ENCODE results near the gene RAP1GAP2. TPM values are rescaled to one million over a fixed set of nuclear protein-coding genes. Genes with fewer than 3 reads are reported as not detected.

RAP1GAP2 gene
- total and polyA plus RNA-seq, 5 donors, result 29.7 to 62.1 (median 43.7) TPM

GRCh38 chr17:3003296-3004149, 207.3 kb downstream of the RAP1GAP2 start:
- peak in 2 of 3 donors; percentile 32 to 75 for DNase-seq
- Histone ChIP-seq H3K27ac (ENCODE audit: low read length) (peak overlapping the region; percentile 53), H3K4me1 (ENCODE audit: control insufficient read depth, insufficient read depth, low read length) (peaks cover 14% of the 10 kb centered on the region), H3K4me3 (ENCODE audit: low read length) (no peak overlapping the region), H3K27me3 (ENCODE audit: control insufficient read depth, insufficient read depth) (no peaks in the 10 kb centered on the region), H3K9me3 (ENCODE audit: control insufficient read depth, low read length) (no peaks in the 10 kb centered on the region)
- 51% methylated on average over 23 of the region's 23 CpGs for WGBS
- ATAC-seq, result peak; percentile 48 to 56
- intact Hi-C loops (cut with DNase I), result no loop called here

- Histone ChIP-seq H3K9me3 (ENCODE audit: control insufficient read depth, low read length) (no peaks in the 10 kb centered on the region), H3K27me3 (ENCODE audit: control insufficient read depth, insufficient read depth) (no peaks in the 10 kb centered on the region), H3K4me3 (ENCODE audit: low read length) (no peak overlapping the region), H3K27ac (ENCODE audit: low read length) (peak overlapping the region; percentile 53), H3K4me1 (ENCODE audit: control insufficient read depth, insufficient read depth, low read length) (peaks cover 14% of the 10 kb centered on the region)
- ATAC-seq (peak; percentile 97), DNase-seq (peak; percentile 99 to 100 (median 100))
- WGBS, result 7% methylated on average over 36 of the region's 36 CpGs
- intact Hi-C loops (cut with DNase I), result no loop called here
Measured at GRCh38 chr17:3004150-3004801, 208.0 kb downstream of the RAP1GAP2 start.

- peaks cover 14% of the 10 kb centered on the region for H3K4me1 ChIP-seq (ENCODE audit: control insufficient read depth, insufficient read depth, low read length)
- intact Hi-C loops (cut with DNase I), result loop anchor here in 1 of 4 donors (5.0 kb wide), 1 partner anchor 158 kb away; no protein-coding TSS in a partner anchor
- no peak overlapping the region for H3K27ac ChIP-seq (ENCODE audit: low read length)
- no peaks in the 10 kb centered on the region for H3K27me3 ChIP-seq (ENCODE audit: control insufficient read depth, insufficient read depth)
- H3K9me3 ChIP-seq (ENCODE audit: control insufficient read depth, low read length), result no peaks in the 10 kb centered on the region
- no peak overlapping the region for H3K4me3 ChIP-seq (ENCODE audit: low read length)
- ATAC-seq, result peak in 1 of 2 donors; percentile 26
- no peak for DNase-seq
- 71% methylated on average over 13 of the region's 13 CpGs for WGBS
Measured at GRCh38 chr17:3004925-3005324, 208.7 kb downstream of the RAP1GAP2 start.

- DNase-seq (no peak), ATAC-seq (no peak)
- H3K27ac ChIP-seq (ENCODE audit: low read length), result no peak overlapping the region
- no peaks in the 10 kb centered on the region for H3K9me3 ChIP-seq (ENCODE audit: control insufficient read depth, low read length)
- intact Hi-C loops (cut with DNase I), result loop anchor here in 2 of 4 donors (2.0 to 5.0 kb wide), 2 partner anchors 155 to 158 kb away; no protein-coding TSS in a partner anchor
- no peak overlapping the region for H3K4me3 ChIP-seq (ENCODE audit: low read length)
- H3K4me1 ChIP-seq (ENCODE audit: control insufficient read depth, insufficient read depth, low read length), result peaks cover 14% of the 10 kb centered on the region
- no peaks in the 10 kb centered on the region for H3K27me3 ChIP-seq (ENCODE audit: control insufficient read depth, insufficient read depth)
- 92% methylated on average over 12 of the region's 12 CpGs for WGBS
Measured at GRCh38 chr17:3005696-3006095, 209.5 kb downstream of the RAP1GAP2 start.

- no peak overlapping the region for H3K4me3 ChIP-seq (ENCODE audit: low read length)
- no peak for ATAC-seq
- H3K9me3 ChIP-seq (ENCODE audit: control insufficient read depth, low read length), result no peaks in the 10 kb centered on the region
- intact Hi-C loops (cut with DNase I), result loop anchor here in 2 of 4 donors (2.0 to 5.0 kb wide), 2 partner anchors 156 to 160 kb away; no protein-coding TSS in a partner anchor
- peaks cover 14% of the 10 kb centered on the region for H3K4me1 ChIP-seq (ENCODE audit: control insufficient read depth, insufficient read depth, low read length)
- 65% methylated on average over 4 of the region's 4 CpGs for WGBS
- H3K27me3 ChIP-seq (ENCODE audit: control insufficient read depth, insufficient read depth), result no peaks in the 10 kb centered on the region
- H3K27ac ChIP-seq (ENCODE audit: low read length), result no peak overlapping the region
- no peak for DNase-seq
Measured at GRCh38 chr17:3006801-3007200, 210.6 kb downstream of the RAP1GAP2 start.

GRCh38 chr17:3007651-3008121, 211.4 kb downstream of the RAP1GAP2 start:
- no peaks in the 10 kb centered on the region for H3K9me3 ChIP-seq (ENCODE audit: control insufficient read depth, low read length)
- H3K4me1 ChIP-seq (ENCODE audit: control insufficient read depth, insufficient read depth, low read length), result peaks cover 13% of the 10 kb centered on the region
- H3K4me3 ChIP-seq (ENCODE audit: low read length), result no peak overlapping the region
- no peak overlapping the region for H3K27ac ChIP-seq (ENCODE audit: low read length)
- no peaks in the 10 kb centered on the region for H3K27me3 ChIP-seq (ENCODE audit: control insufficient read depth, insufficient read depth)
- no peak for DNase-seq
- intact Hi-C loops (cut with DNase I), result loop anchor here in 2 of 4 donors (2.0 to 5.0 kb wide), 2 partner anchors 157 to 160 kb away; no protein-coding TSS in a partner anchor
- WGBS, result 90% methylated on average over 11 of the region's 11 CpGs
- no peak for ATAC-seq

GRCh38 chr17:3008336-3009288, 212.4 kb downstream of the RAP1GAP2 start:
- H3K9me3 ChIP-seq (ENCODE audit: control insufficient read depth, low read length), result no peaks in the 10 kb centered on the region
- WGBS, result 90% methylated on average over 25 of the region's 25 CpGs
- intact Hi-C loops (cut with DNase I), result loop anchor here in 1 of 4 donors (5.0 kb wide), 1 partner anchor 161 kb away; no protein-coding TSS in a partner anchor
- no peak overlapping the region for H3K4me3 ChIP-seq (ENCODE audit: low read length)
- DNase-seq (no peak), ATAC-seq (no peak)
- no peak overlapping the region for H3K27ac ChIP-seq (ENCODE audit: low read length)
- H3K27me3 ChIP-seq (ENCODE audit: control insufficient read depth, insufficient read depth), result no peaks in the 10 kb centered on the region
- H3K4me1 ChIP-seq (ENCODE audit: control insufficient read depth, insufficient read depth, low read length), result peaks cover 5% of the 10 kb centered on the region

- intact Hi-C loops (cut with DNase I), result loop anchor here in 1 of 4 donors (5.0 kb wide), 1 partner anchor 162 kb away; no protein-coding TSS in a partner anchor
- Histone ChIP-seq H3K4me3 (ENCODE audit: low read length) (no peak overlapping the region), H3K9me3 (ENCODE audit: control insufficient read depth, low read length) (no peaks in the 10 kb centered on the region), H3K4me1 (ENCODE audit: control insufficient read depth, insufficient read depth, low read length) (peaks cover 4% of the 10 kb centered on the region), H3K27me3 (ENCODE audit: control insufficient read depth, insufficient read depth) (no peaks in the 10 kb centered on the region), H3K27ac (ENCODE audit: low read length) (no peak overlapping the region)
- DNase-seq (no peak), ATAC-seq (no peak)
- whole genome bisulfite sequencing, result 73% methylated on average over 14 of the region's 14 CpGs
Measured at GRCh38 chr17:3009411-3009920, 213.2 kb downstream of the RAP1GAP2 start.

- Histone ChIP-seq H3K4me3 (ENCODE audit: low read length) (no peak overlapping the region), H3K4me1 (ENCODE audit: control insufficient read depth, insufficient read depth, low read length) (no peaks in the 10 kb centered on the region), H3K9me3 (ENCODE audit: control insufficient read depth, low read length) (no peaks in the 10 kb centered on the region), H3K27ac (ENCODE audit: low read length) (no peak overlapping the region), H3K27me3 (ENCODE audit: control insufficient read depth, insufficient read depth) (no peaks in the 10 kb centered on the region)
- no peak for DNase-seq
- intact Hi-C loops (cut with DNase I), result loop anchor here (2.0 to 5.0 kb wide), 2 partner anchors 183 to 185 kb away; no protein-coding TSS in a partner anchor
- WGBS, result 97% methylated on average over 7 of the region's 7 CpGs
- ATAC-seq, result no peak
Measured at GRCh38 chr17:3011891-3012290, 215.7 kb downstream of the RAP1GAP2 start.
